HEK293T (cell line): ENCODE results near the gene SESTD1.

Experiments
- ARNT ChIP-seq: fragments of 450-650 bp; IDR thresholded peaks from 2 replicates; pipeline ENCODE4 v1.6.1; 2017; ENCODE audit warnings: mild to moderate bottlenecking
- BHLHE40 ChIP-seq: fragments of 450-650 bp; IDR thresholded peaks from 2 replicates; pipeline ENCODE4 v1.6.1; 2016; ENCODE audit warnings: mild to moderate bottlenecking, moderate library complexity, borderline replicate concordance
- FOXK2 ChIP-seq: fragments of 450-650 bp; IDR thresholded peaks from 2 replicates; pipeline ENCODE4 v1.6.1; 2016; ENCODE audit warnings: mild to moderate bottlenecking
- FOXM1 ChIP-seq: fragments of 450-650 bp; IDR thresholded peaks from 2 replicates; pipeline ENCODE4 v1.6.1; 2017; ENCODE audit warnings: mild to moderate bottlenecking, borderline replicate concordance
- L3MBTL2 ChIP-seq: fragments of 450-650 bp; conservative IDR thresholded peaks from 2 replicates; pipeline ENCODE4 v1.6.1; 2016; ENCODE audit warnings: mild to moderate bottlenecking
- SP1 ChIP-seq: fragments of 450-650 bp; IDR thresholded peaks from 2 replicates; pipeline ENCODE4 v1.6.1; 2017
- ZNF384 ChIP-seq: fragments of 450-650 bp; IDR thresholded peaks from 2 replicates; pipeline ENCODE4 v1.6.1; 2016

DNA sequence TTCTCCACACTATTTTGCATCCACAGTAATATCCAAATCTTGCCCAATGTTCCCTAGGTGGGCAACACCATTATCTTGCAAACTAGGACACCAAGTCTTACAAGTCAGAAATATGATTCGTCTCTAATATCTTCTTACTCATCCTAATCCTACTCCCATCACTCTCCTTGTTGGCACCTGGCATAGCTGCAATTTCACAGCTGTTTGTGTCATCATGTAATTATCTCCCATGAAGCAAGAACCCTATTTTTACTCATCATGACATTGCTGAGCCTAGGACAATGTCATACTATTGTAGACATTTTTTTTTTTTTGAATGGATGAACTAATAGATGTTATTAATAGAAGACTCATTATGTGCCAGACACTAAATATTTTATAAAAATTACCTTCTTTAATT lies 123.4 kb downstream of the SESTD1 start:
- TF ChIP-seq ARNT = no peak
- no peak for TF ChIP-seq BHLHE40
- TF ChIP-seq L3MBTL2 = no peak
- no peak for TF ChIP-seq SP1
- no peak for TF ChIP-seq FOXM1
- TF ChIP-seq FOXK2 = no peak
- no peak for TF ChIP-seq ZNF384
